Measurements from ENCODE around the gene ZNF44. TPM values are rescaled to one million over a fixed set of nuclear protein-coding genes. Genes with fewer than 3 reads are reported as not detected.

The ZNF44 gene
- 6.6 and 7.5 TPM in 2 replicates for total RNA-seq

DNA sequence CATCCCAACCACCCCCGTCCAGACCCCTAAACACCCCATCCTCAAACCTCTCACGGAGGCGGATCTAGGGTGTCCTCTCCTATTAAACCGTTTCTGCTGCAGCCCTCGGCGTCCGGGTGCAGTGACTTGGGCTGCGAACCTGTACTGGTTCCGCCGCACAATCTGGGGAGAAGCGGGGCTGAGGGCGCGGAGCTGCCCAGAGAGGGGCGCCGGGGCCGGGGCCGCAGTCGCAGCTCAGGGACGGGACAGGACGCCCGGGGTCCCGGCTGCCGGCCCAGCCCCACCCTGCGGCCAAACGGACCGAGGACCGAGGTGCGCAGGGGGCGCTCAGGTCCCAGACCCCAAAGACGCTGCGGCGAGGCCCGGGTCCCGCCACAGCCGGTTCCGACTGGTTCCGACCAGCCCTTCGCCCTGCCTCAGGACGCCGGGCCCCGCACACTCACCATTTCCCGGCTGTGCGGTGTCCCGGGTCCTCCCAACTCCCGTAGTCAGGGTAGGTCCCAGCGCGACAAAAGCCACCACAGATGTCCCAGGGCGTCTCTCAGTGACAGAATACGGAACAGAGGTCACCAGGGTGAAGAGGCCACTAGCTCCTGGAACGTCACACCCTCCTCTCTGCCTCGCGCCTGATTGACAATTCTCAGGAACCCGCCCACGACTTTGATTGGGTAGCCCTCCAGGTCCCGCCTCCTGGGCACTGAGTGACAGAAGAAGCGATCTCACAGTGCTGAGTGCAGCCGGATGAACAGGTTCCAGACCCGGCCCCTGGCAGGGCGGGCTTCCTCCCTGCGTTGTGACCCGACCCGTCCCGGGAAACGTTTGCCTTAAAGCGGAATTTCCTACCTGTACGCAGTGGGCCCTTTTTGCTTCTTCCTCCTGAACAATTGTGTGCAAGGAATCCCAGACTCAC is at the start of gene ZNF44:
Gene ZNF44 (minus strand): TSS at position 635 of the 910 bp plus-strand sequence. CDS start 189 bp downstream, at position 446.

DNA sequence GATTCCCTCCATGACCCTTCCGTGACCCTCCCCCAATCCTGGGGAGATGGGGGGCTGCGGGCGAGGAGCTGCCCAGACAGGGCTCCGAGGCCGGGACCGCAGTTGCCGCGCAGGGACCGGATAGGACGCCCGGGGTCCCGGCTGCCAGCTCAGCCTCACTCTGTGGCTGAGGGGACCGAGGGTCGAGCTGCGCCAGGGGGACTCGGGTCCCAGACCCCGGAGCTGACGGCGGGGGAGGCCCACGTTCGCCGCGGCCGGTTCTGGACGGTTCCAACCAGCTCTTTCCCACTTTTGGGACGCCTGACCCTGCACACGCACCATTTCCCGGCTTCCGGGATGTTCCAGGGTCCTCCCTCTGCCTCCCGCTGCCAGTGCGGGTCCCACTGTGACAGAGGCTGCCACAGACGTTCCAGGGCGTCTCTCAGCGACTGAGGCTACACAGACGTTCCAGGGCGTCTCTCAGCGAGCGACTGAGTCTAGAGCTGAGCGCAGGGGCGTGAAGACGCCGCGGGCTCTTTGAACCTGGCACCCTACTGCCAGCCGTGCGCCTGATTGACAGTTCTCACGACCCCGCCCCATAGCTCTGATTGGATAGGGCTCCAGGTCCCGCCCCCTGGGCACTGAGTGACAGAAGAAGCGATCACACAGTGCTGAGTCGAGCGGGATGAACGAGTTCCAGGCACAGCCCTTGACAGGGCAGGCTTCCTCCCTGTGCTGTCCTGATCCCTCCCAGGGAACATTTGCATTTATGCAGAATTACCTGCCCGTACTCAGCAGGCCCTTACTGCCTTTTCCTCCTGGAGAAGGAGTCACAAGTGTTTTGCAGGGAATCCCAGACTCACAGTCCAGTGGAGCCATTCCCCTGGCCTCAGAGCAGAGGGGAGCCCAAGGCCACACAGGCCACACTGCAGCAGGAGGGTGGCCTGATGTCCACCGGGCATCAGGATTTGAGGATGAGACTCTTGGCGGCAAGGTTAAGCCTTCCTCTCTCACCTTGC is 38.8 kb upstream of the ZNF44 start, which contains the start of gene ZNF563:
Gene ZNF563 (minus strand): TSS at position 472 of the 998 bp plus-strand sequence. CDS start 151 bp downstream, at position 321.

Other genes with a start within 250 kb of the ZNF44 start
- gene ZNF878, start 241.9 kb downstream of the ZNF44 start, total RNA-seq = under 0.01 TPM in 1 of 2 replicates, not detected in the other
- 2.3 and 3.6 TPM in 2 replicates for gene ZNF844, start 230.2 kb downstream of the ZNF44 start, total RNA-seq
- gene ZNF20, start 154.5 kb downstream of the ZNF44 start, total RNA-seq = 2.3 and 4.1 TPM in 2 replicates
- gene ZNF625, start 138.1 kb downstream of the ZNF44 start, total RNA-seq = 4.9 and 7.7 TPM in 2 replicates
- 2.9 and 3.6 TPM in 2 replicates for gene ZNF136, start 131.8 kb downstream of the ZNF44 start, total RNA-seq
- gene ZNF563, start 38.8 kb upstream of the ZNF44 start, total RNA-seq = 1.7 and 2.4 TPM in 2 replicates
- gene ZNF442, start 70.8 kb upstream of the ZNF44 start, total RNA-seq = 1.9 and 2.1 TPM in 2 replicates
- 3.4 and 4.6 TPM in 2 replicates for gene ZNF799, start 106.4 kb upstream of the ZNF44 start, total RNA-seq
- 2.4 and 3.0 TPM in 2 replicates for gene ZNF443, start 146.1 kb upstream of the ZNF44 start, total RNA-seq
- gene ZNF709, start 189.9 kb upstream of the ZNF44 start, total RNA-seq = 0.64 and 0.96 TPM in 2 replicates